Mesendoderm (in vitro differentiated cells): ENCODE data around the gene ZNF587B.

Experiments
- DNase-seq: peaks from one replicate; pipeline ENCODE4 v3.0.0; 2013
- H2AK5ac ChIP-seq: 2 replicates; pipeline ENCODE4 v1.6.1; 2013; ENCODE audit warnings: low read length, inconsistent platforms
- H2BK120ac ChIP-seq: 2 replicates; pipeline ENCODE4 v1.6.1; 2013; ENCODE audit warnings: low read depth, mild to moderate bottlenecking, low read length, moderate library complexity, mixed read lengths
- H2BK15ac ChIP-seq: replicated peaks from 2 replicates; pipeline ENCODE4 v1.6.1; 2013; ENCODE audit warnings: low read depth, mild to moderate bottlenecking, moderate library complexity
- H2BK5ac ChIP-seq: 2 replicates; pipeline ENCODE4 v1.6.1; 2013; ENCODE audit warnings: low read length, inconsistent platforms
- H3K18ac ChIP-seq: 2 replicates; pipeline ENCODE4 v1.6.1; 2013; ENCODE audit warnings: mild to moderate bottlenecking, low read length, mixed read lengths
- H3K23ac ChIP-seq: one replicate; pipeline ENCODE4 v1.6.1; 2013; ENCODE audit warnings: low read length
- H3K27ac ChIP-seq: 2 replicates; pipeline ENCODE4 v1.5.1; 2013; ENCODE audit warnings: low read depth, mild to moderate bottlenecking, inconsistent platforms, low read length, moderate library complexity
- H3K27me3 ChIP-seq: 2 replicates; pipeline ENCODE4 v1.6.1; 2013; ENCODE audit warnings: low read length, control low read depth, mild to moderate bottlenecking, inconsistent platforms; ENCODE audit not compliant: insufficient read depth, poor library complexity
- H3K36me3 ChIP-seq: 2 replicates; pipeline ENCODE4 v1.6.1; 2013; ENCODE audit warnings: low read length, inconsistent platforms; ENCODE audit not compliant: control insufficient read depth, insufficient read depth
- H3K4ac ChIP-seq: one replicate; pipeline ENCODE4 v1.6.1; 2013; ENCODE audit warnings: low read depth, mild to moderate bottlenecking, low read length, moderate library complexity
- H3K4me1 ChIP-seq: 2 replicates; pipeline ENCODE4 v1.6.1; 2013; ENCODE audit warnings: low read depth, low read length, inconsistent platforms; ENCODE audit not compliant: control insufficient read depth
- H3K4me2 ChIP-seq: 2 replicates; pipeline ENCODE4 v1.6.1; 2013; ENCODE audit warnings: low read length
- H3K4me3 ChIP-seq: 2 replicates; pipeline ENCODE4 v1.5.1; 2013; ENCODE audit warnings: mild to moderate bottlenecking, low read length
- H3K56ac ChIP-seq: one replicate; pipeline ENCODE4 v1.6.1; 2013; ENCODE audit warnings: low read length
- H3K79me1 ChIP-seq: 2 replicates; pipeline ENCODE4 v1.6.1; 2013; ENCODE audit warnings: low read length, inconsistent platforms
- H3K79me2 ChIP-seq: 2 replicates; pipeline ENCODE4 v1.6.1; 2013; ENCODE audit warnings: mild to moderate bottlenecking, low read length; ENCODE audit not compliant: control insufficient read depth, insufficient read depth
- H3K9ac ChIP-seq: 2 replicates; pipeline ENCODE4 v1.6.1; 2013; ENCODE audit warnings: low read length, inconsistent platforms
- H4K5ac ChIP-seq: one replicate; pipeline ENCODE4 v1.6.1; 2013; ENCODE audit warnings: low read length
- H4K8ac ChIP-seq: one replicate; pipeline ENCODE4 v1.6.1; 2013; ENCODE audit warnings: low read depth, mild to moderate bottlenecking, control low read depth, low read length, moderate library complexity
- WGBS: extraction: QIAGEN DNeasy Blood & Tissue Kit; methylation state at CpG from one replicate; pipeline ENCODE4 v1.1.7; 2013; ENCODE audit warnings: low lambda C conversion rate, missing lambda C conversion rate; ENCODE audit not compliant: insufficient coverage; ENCODE audit errors: extremely low coverage; 5-methylcytosine and 5-hydroxymethylcytosine counted together

ZNF587B gene

DNA sequence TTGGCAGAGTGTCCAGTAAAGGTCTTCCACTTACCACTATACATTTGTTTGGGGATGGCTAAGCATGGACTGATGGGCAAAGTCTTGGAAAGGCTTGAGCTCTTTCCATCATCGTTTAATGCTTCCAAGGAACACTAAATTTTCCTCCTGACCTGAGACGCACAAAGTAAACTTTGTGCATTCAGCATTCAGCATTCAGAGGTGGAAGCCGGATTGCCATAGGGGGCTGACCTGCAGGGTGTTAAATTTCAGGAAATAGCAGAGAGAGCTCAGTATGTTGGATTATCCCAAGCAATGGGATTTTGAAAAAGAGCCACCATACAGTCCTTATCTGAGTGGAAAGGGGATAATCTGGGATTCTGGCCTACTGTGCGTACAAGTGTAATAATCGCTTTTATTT is 29.4 kb upstream of the ZNF587B start:
- H3K18ac ChIP-seq = no peak overlapping the region
- peaks cover 13% of the 10 kb centered on the region for H3K4me1 ChIP-seq
- peaks cover under 1% of the 10 kb centered on the region for H3K79me1 ChIP-seq
- H3K36me3 ChIP-seq = no peaks in the 10 kb centered on the region
- H3K4ac ChIP-seq = no peak overlapping the region
- H3K9ac ChIP-seq = no peak overlapping the region
- no peaks in the 10 kb centered on the region for H3K79me2 ChIP-seq
- no peak overlapping the region for H3K27ac ChIP-seq
- no peaks in the 10 kb centered on the region for H3K27me3 ChIP-seq
- peak; percentile 34 for DNase-seq
- H2BK120ac ChIP-seq = no peak overlapping the region
- no peak overlapping the region for H4K8ac ChIP-seq
- no peak overlapping the region for H4K5ac ChIP-seq
- no peak overlapping the region for H2AK5ac ChIP-seq
- no peak overlapping the region for H2BK15ac ChIP-seq
- WGBS = no CpG with 5 or more reads among the region's 5 CpGs
- peak overlapping the region; percentile 18 for H3K56ac ChIP-seq
- H2BK5ac ChIP-seq = no peak overlapping the region
- peak overlapping the region; percentile 45 for H3K23ac ChIP-seq
- no peak overlapping the region for H3K4me3 ChIP-seq
- H3K4me2 ChIP-seq = no peak overlapping the region

DNA sequence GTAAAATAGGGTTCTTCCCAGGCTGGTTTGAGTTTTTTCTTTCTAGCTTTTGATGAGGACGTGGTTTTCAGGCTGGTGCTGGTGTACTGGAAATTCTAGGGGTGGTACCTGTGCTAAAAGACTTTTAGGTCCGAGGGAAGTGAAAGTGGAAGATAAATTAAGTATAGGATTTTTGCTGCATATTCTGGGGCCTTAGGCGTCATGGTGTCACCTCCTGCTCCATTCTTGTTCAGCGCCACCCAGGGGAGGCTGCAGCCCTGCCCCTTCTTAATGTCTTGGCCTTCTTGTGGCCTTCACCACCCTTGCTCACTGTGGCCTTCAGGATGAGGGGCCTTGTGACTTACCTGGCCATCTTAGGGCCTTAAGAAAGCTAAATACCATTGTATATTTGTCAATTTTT is 27.8 kb upstream of the ZNF587B start:
- Histone ChIP-seq H3K23ac (no peak overlapping the region), H3K4ac (no peak overlapping the region), H2BK5ac (no peak overlapping the region), H3K9ac (no peak overlapping the region), H3K4me2 (no peak overlapping the region), H4K5ac (no peak overlapping the region), H4K8ac (no peak overlapping the region), H2BK120ac (no peak overlapping the region), H3K79me2 (peaks cover 2% of the 10 kb centered on the region), H2AK5ac (no peak overlapping the region), H3K36me3 (no peaks in the 10 kb centered on the region), H3K27me3 (no peaks in the 10 kb centered on the region), H3K4me1 (peaks cover 13% of the 10 kb centered on the region), H3K18ac (no peak overlapping the region), H3K79me1 (peaks cover 2% of the 10 kb centered on the region), H3K4me3 (no peak overlapping the region), H3K56ac (peak overlapping the region; percentile 42), H3K27ac (no peak overlapping the region), H2BK15ac (no peak overlapping the region)
- no CpG with 5 or more reads among the region's 4 CpGs for WGBS
- peak; percentile 60 for DNase-seq

DNA sequence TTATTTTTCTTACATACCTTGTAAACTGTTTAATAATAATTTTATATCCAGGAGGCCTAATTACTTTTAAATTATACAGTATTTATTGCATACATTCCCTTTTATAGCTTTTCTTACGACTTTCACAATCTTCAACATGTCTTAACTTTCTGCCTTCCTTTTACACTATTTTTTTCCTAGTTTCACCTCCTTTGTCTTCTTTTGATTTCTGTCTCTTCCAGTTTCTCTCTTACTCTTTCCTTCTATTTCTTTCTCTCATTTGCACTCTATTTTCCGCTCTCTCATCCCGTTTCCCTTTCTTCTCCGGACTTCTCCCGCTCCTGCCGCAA is 26.9 kb upstream of the ZNF587B start:
- Histone ChIP-seq H2BK5ac (no peak overlapping the region), H3K9ac (peak overlapping the region; percentile 84), H2BK120ac (no peak overlapping the region), H3K79me2 (peaks cover 4% of the 10 kb centered on the region), H3K36me3 (peaks cover 1% of the 10 kb centered on the region), H3K56ac (peak overlapping the region; percentile 85), H3K4me3 (no peak overlapping the region), H3K27me3 (no peaks in the 10 kb centered on the region), H4K8ac (no peak overlapping the region), H3K4me1 (peaks cover 13% of the 10 kb centered on the region), H3K4me2 (no peak overlapping the region), H3K79me1 (peaks cover 3% of the 10 kb centered on the region), H2AK5ac (no peak overlapping the region), H3K23ac (no peak overlapping the region), H2BK15ac (no peak overlapping the region), H4K5ac (no peak overlapping the region), H3K4ac (no peak overlapping the region), H3K27ac (peak overlapping the region; percentile 97), H3K18ac (peak overlapping the region; percentile 89)
- DNase-seq = no peak
- no CpG with 5 or more reads among the region's 6 CpGs for WGBS

DNA sequence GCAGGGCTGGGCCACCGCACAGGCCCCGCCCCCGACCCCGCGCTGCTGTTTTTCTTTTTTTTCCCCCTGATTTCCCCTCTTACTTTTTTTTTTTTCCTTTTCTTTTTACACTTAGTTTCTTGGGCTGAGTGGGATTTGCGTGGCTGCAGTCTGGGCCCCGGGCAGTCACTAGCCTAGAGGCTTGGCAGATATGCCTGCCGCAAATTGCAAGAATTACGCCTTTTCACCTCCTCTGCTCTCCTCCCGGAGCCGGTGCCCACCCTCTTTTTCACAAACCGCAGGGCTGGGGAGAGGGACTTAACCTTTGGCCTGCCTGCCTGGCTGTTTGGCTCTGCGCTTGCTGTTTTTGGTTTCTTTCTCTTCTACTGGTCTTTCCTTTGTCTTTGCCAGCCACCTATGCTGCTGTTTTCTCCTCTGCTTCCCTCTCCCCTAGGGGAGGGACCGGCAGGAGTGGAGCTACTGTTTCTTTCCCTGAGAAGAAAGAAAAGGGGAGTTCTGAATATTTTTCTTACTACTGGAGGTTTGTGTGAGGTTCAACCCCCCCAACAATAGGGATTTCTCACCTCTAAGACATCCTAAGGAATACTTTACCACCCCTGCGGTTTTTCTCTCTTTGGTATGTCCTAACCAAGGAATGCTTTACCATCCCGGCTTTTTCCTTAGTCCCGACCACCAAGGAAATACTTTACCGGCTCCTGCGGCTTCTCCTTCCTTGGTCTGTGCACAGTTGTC is 26.3 kb upstream of the ZNF587B start:
- H3K4me1 ChIP-seq = peaks cover 13% of the 10 kb centered on the region

DNA sequence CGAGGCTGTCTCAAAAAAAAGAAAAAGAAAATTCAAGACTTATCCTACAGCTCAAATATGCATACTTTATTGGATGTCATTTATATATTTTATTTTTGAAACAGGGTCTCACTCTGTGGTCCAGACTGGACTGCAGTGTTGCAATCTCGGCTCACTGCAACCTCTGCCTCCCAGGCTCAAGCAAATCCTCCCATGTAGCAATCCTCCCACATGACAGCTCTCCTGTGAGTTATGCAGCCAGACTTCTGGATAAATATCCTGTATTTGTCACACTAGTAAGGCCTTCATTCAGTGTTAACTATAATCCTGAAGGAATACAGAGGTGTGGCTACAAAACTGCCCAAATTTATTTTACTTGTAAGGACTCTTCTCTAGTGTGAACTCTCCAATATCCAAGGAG is 22.6 kb upstream of the ZNF587B start:
- no peaks in the 10 kb centered on the region for H3K27me3 ChIP-seq
- no peak overlapping the region for H3K27ac ChIP-seq
- no peak overlapping the region for H2AK5ac ChIP-seq

More for the DNA sequence above, 26.3 kb upstream of the ZNF587B start:
- peaks cover 4% of the 10 kb centered on the region for H3K79me2 ChIP-seq
- H4K8ac ChIP-seq = no peak overlapping the region
- peak overlapping the region; percentile 72 for H3K4me2 ChIP-seq
- H2AK5ac ChIP-seq = no peak overlapping the region
- H2BK15ac ChIP-seq = no peak overlapping the region
- peak overlapping the region; percentile 98 for H3K4ac ChIP-seq
- no peak overlapping the region for H4K5ac ChIP-seq
- peak overlapping the region; percentile 85 for H3K56ac ChIP-seq
- peak overlapping the region; percentile 89 for H3K18ac ChIP-seq
- H3K79me1 ChIP-seq = peaks cover 6% of the 10 kb centered on the region
- H3K4me3 ChIP-seq = peak overlapping the region; percentile 52
- WGBS = no CpG with 5 or more reads among the region's 19 CpGs
- H3K9ac ChIP-seq = peak overlapping the region; percentile 84
- H3K27me3 ChIP-seq = no peaks in the 10 kb centered on the region
- H3K36me3 ChIP-seq = peaks cover 4% of the 10 kb centered on the region
- peak; percentile 96 for DNase-seq
- peak overlapping the region; percentile 75 for H2BK120ac ChIP-seq
- H2BK5ac ChIP-seq = peak overlapping the region; percentile 54
- peak overlapping the region; percentile 97 for H3K27ac ChIP-seq
- H3K23ac ChIP-seq = peak overlapping the region; percentile 80

More for the DNA sequence above, 22.6 kb upstream of the ZNF587B start:
- no CpG with 5 or more reads among the region's 2 CpGs for WGBS
- H3K4me1 ChIP-seq = peaks cover 3% of the 10 kb centered on the region
- H3K23ac ChIP-seq = no peak overlapping the region
- H2BK15ac ChIP-seq = no peak overlapping the region
- peaks cover 5% of the 10 kb centered on the region for H3K36me3 ChIP-seq
- H4K8ac ChIP-seq = no peak overlapping the region
- no peak overlapping the region for H3K9ac ChIP-seq
- no peak overlapping the region for H2BK120ac ChIP-seq
- H3K18ac ChIP-seq = no peak overlapping the region
- H3K79me1 ChIP-seq = peaks cover 11% of the 10 kb centered on the region
- H3K56ac ChIP-seq = no peak overlapping the region
- no peak overlapping the region for H3K4me2 ChIP-seq
- peaks cover 15% of the 10 kb centered on the region for H3K79me2 ChIP-seq
- no peak overlapping the region for H4K5ac ChIP-seq
- no peak overlapping the region for H3K4me3 ChIP-seq
- no peak overlapping the region for H3K4ac ChIP-seq
- H2BK5ac ChIP-seq = no peak overlapping the region
- no peak for DNase-seq
